ENCODE measurements around the gene PLXNA4.

GRCh38 chr7:132115758-132116157, 460.5 kb downstream of the PLXNA4 start:
- TF ChIP-seq CTCF (IDR thresholded peaks at IDR 0.05) (no peak), POLR2AphosphoS5 (IDR thresholded peaks at IDR 0.05; ENCODE audit: low read depth, low read length) (no peak), TCF7L2 (IDR thresholded peaks at IDR 0.05; ENCODE audit: low read depth, low read length) (no peak)
- TF ChIP-seq, protein P1, sequence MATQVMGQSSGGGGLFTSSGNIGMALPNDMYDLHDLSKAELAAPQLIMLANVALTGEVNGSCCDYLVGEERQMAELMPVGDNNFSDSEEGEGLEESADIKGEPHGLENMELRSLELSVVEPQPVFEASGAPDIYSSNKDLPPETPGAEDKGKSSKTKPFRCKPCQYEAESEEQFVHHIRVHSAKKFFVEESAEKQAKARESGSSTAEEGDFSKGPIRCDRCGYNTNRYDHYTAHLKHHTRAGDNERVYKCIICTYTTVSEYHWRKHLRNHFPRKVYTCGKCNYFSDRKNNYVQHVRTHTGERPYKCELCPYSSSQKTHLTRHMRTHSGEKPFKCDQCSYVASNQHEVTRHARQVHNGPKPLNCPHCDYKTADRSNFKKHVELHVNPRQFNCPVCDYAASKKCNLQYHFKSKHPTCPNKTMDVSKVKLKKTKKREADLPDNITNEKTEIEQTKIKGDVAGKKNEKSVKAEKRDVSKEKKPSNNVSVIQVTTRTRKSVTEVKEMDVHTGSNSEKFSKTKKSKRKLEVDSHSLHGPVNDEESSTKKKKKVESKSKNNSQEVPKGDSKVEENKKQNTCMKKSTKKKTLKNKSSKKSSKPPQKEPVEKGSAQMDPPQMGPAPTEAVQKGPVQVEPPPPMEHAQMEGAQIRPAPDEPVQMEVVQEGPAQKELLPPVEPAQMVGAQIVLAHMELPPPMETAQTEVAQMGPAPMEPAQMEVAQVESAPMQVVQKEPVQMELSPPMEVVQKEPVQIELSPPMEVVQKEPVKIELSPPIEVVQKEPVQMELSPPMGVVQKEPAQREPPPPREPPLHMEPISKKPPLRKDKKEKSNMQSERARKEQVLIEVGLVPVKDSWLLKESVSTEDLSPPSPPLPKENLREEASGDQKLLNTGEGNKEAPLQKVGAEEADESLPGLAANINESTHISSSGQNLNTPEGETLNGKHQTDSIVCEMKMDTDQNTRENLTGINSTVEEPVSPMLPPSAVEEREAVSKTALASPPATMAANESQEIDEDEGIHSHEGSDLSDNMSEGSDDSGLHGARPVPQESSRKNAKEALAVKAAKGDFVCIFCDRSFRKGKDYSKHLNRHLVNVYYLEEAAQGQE (IDR thresholded peaks at IDR 0.05; ENCODE audit: insufficient read depth in 1 of 2, low read depth in 2 of 2, low read length in 1 of 2) = no peak

Data from Panc1 (cell line).